Measurements from ENCODE around the gene CCSER1.
"Not testable (repeated sequence)": the region's sequence is repeated elsewhere in the genome, so short reads cannot be mapped to it uniquely, and the experiment has no call there.

Gene CCSER1

GRCh38 chr4:91220315-91220714, 1093.1 kb downstream of the CCSER1 start:
- DNase-seq, result no peak

DNA sequence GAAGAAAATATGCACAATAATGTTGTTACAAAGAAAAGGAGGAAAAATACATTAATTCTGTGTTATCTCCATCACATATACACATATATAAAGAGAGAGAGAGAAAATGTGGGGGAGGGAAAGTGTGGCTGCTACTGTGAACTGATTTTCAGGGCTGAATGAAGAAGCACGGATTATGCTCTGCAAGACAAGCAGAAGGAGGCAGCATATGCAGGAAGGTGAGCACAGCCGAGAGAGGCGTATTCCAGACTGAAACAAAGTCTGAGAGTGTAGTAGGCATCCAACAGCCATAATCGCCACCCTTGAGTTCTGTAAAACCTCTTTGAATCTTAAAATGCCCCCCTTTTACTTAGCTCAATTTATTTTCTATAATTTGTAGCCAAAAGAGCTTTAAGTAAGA, 1094.8 kb downstream of the CCSER1 start:
- DNase-seq, result no peak

DNA sequence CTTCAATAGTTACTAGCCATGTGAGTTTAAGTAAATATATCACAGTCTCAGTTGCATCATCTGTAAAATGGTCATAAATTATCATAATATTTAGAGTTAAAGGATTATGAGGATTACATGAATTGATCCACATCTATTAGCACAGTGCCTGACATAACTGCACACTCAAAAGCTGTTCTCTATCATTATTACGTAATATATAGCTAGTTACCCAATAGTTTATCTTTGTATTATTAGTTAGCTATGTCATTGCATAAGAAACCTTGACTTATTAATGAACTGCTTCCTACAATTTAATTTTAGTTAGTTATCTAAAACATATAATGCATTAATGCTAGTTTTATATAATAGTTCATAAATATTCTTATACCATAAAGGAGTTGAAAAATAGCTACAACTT, 1099.7 kb downstream of the CCSER1 start:
- DNase-seq, result no peak

GRCh38 chr4:91228659-91229058, 1101.5 kb downstream of the CCSER1 start:
- DNase-seq, result no peak

- no peak for DNase-seq
Measured at GRCh38 chr4:91233164-91233563, 1106.0 kb downstream of the CCSER1 start.

GRCh38 chr4:91243132-91243531, 1115.9 kb downstream of the CCSER1 start:
- DNase-seq, result no peak

GRCh38 chr4:91256043-91256442, 1128.8 kb downstream of the CCSER1 start:
- DNase-seq, result no peak

- DNase-seq, result no peak
Measured at GRCh38 chr4:91256751-91257150, 1129.6 kb downstream of the CCSER1 start.

GRCh38 chr4:91257721-91258120, 1130.5 kb downstream of the CCSER1 start:
- DNase-seq, result no peak

DNA sequence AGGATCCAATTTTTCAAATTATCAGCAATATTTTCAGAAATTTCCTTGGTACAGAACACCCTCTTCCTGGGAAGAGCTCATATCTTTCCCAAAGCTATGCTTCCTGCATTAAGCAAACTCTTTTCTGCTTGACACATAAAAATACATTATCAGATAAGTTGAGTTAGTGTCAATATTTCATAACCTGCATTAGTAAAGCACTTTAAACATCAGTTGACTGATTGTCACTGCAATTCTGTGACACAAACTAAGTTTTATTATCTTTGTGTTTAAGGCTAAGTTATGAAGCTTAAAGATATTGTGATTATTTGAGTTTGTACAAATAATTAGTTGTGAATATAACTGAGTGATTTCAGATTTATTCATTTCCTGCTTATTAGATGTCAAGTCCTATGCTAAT, 1131.1 kb downstream of the CCSER1 start:
- DNase-seq, result no peak

GRCh38 chr4:91267543-91267942, 1140.3 kb downstream of the CCSER1 start:
- no peak for DNase-seq

GRCh38 chr4:91268481-91268880, 1141.3 kb downstream of the CCSER1 start:
- not testable (repeated sequence) for DNase-seq

- no peak for DNase-seq
Measured at GRCh38 chr4:91268913-91269312, 1141.7 kb downstream of the CCSER1 start.

DNA sequence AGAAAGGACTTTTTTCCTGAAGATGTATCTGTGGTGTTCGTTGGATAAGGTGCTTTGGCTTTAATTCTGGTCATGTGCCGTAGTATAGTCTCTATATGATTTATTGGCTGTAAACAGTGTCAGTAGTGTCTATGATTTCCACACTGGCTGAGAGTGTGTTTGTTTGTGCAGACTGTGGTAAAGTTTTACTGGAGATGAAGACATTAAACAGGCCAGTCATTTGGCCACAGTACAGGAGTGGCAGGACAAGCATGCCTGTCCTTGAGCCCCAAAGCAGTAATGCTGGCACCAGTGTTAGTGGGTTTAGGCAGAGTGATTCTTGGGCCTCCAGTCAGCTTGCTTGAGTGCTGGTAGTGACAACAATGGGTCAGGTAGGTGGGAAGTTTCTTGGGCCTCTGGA, 1152.7 kb downstream of the CCSER1 start:
- no peak for DNase-seq

- DNase-seq, result no peak
Measured at GRCh38 chr4:91280551-91281290, 1153.5 kb downstream of the CCSER1 start.

DNA sequence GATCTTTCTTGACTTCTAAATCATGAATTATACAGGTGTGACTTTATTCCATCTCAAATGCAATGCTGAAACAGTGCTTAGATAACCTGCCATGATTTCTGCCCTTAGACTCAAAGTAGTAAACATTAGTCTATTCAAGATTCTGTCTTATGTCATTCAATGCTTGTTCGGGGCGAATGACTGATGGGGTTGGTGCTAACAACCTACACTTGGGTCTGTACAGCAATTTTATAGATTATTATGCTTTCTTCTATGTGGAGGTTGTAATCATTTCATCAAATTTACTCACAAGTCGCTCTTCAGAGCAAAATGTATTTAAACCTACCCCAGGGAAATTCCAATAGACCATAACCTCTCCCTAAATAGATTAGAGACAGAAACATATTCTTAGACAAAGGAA, 1155.0 kb downstream of the CCSER1 start:
- DNase-seq, result no peak

DNA sequence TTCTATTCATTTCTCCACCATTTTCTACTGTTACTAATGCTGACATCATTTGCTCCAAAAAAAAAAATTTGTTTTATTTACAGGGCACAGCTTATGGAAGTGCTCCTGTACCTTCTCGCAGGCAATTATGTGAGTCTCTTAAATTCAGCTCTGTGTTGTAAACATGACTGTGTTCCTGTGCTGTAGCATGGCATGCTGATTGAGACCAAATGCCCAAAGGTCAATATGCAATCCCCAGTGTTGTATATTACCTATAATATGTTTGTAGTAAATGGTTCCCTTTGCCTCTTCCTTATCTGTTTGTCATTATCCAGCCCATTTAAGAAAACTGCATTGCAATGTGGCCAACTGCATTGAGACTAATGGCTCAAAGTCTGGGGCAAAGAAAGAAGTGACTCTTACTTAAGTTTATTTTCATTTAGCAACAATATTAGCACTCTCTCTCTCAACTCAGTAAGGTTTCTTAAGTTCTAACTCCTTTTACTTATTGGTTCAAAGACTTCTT, 1156.6 kb downstream of the CCSER1 start:
- DNase-seq, result no peak

- DNase-seq, result no peak
Measured at GRCh38 chr4:91284480-91284879, 1157.3 kb downstream of the CCSER1 start.

DNA sequence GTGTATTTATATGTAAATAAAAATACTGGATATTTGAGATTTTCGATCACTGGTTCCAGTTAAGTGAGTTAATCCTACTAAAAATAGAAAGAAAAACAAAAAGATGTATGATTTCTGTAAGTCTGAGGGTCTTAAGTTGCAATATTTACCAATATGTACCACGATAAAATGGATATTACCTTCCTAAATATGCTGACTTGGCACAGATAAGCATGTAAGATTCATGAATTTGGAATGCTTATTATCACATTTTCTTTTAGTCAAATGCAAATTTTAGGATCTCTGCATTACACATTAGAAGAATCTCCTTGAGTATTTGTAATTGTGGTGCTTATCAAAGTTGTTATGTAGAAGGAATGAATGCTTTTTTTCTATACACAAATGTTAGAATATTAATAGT, 1158.3 kb downstream of the CCSER1 start:
- DNase-seq, result no peak

GRCh38 chr4:91288702-91289311, 1161.6 kb downstream of the CCSER1 start:
- no peak for DNase-seq

DNA sequence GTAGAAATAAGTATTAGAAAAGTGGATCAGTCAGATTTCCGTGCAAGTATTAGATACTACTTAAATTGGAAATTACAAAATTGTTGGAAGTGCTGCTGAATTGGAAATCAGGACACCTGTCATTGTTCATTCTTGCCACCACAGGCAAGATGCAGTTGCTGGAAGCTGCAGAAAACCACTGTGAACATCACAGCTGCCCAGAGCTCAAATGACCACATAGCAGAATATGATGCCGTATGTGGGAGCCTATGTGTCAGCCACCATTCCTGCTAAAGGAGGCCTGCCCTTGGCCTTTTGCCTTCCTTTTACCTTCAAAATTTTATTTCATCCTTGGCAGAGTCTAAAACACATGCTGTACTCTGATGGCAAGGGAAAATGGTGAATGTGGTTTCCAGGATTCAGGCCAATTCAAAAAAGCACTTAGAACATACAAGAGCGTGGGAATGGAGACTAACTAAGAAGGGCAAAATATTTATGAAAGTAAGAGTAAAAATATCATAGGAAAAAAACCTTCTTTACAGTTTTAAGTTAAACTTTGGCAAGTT, 1171.0 kb downstream of the CCSER1 start:
- no peak for DNase-seq

GRCh38 chr4:91298824-91299223, 1171.6 kb downstream of the CCSER1 start:
- DNase-seq, result no peak

DNA sequence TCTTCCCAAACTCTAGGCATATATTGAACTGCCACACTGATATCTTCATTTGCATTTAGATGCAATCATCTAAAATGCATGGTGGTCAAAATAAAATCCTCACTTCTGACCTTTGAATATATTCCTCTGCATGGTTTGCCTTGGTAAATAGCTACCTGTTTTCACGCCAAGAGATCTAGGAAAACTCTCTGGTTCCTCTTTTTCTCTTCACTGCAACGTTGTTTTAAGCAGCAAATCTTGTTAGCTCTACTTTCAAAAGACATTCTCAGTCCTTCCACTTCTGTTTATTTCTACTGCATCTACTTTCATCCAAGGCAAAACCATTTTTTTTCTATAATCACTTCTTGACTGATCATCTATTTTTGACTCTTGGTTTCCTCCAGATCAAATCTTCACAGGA, 1174.9 kb downstream of the CCSER1 start:
- DNase-seq, result no peak

DNA sequence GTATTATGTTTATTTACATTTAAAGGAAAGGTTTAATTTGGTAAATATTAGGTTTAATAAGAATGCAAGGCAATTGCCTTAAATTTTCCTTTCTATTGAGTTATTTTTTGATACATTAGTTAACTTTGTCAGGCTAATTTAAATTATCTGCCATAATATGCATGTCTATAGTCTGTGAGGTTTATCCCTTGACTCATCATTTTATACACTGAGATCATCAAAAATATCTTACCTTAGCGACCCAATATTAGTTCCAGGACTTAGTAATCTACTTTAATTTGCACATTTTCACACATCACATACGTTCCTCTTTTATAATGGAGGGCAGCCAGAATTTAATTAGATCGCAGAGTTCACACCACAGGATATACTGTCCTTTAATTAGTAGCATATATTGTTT, 1177.1 kb downstream of the CCSER1 start:
- no peak for DNase-seq

Measured in activated CD4-positive, CD25-positive, alpha-beta regulatory T cell treated with anti-CD3 and anti-CD28 coated beads, Interleukin-2, amount 50 U/mL, for 72 hours (primary cell).